Stimulated activated CD4-positive, alpha-beta T cell treated with anti-CD3 and anti-CD28 coated beads, Interleukin-2, amount 100 ng/mL, for 48 hours (primary cell): ENCODE data around the gene STK24.

ENCODE experiments used
- DNase-seq, 2 donors: peaks; one replicate each; pipeline ENCODE4 v3.0.0-alpha.2; 2020

Gene STK24

GRCh38 chr13:98399756-98400155, 177.2 kb downstream of the STK24 start:
- DNase-seq: no peak

GRCh38 chr13:98398581-98398980, 178.3 kb downstream of the STK24 start:
- no peak for DNase-seq

- no peak for DNase-seq
Measured at GRCh38 chr13:98397861-98398260, 179.0 kb downstream of the STK24 start.

- no peak for DNase-seq
Measured at GRCh38 chr13:98397221-98397620, 179.7 kb downstream of the STK24 start.

- no peak for DNase-seq
Measured at GRCh38 chr13:98396071-98396710, 180.7 kb downstream of the STK24 start.
